ENCODE data around the gene PLCB1.

DNA sequence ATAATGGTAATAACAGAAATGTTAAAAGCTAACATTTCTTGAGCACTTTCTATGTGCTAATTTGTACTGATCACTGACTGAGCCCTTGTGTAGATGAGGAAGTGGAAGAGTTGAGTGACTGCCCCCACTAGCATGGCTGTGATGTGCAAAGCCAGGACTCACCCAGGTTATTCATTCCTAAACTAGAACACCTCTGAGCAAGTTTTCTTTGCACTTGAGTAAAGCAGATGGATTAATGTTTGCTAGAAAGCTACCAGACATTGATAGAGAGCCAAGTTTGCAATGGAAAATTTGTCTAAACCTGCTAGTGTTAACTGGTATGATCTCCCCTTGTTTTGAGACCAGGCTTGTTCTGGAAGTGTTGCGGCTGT, 469.5 kb downstream of the PLCB1 start:
- no peak for TF ChIP-seq EZH2 (IDR thresholded peaks at IDR 0.05; ENCODE audit: borderline replicate concordance, low read length)
- TF ChIP-seq, protein P1, sequence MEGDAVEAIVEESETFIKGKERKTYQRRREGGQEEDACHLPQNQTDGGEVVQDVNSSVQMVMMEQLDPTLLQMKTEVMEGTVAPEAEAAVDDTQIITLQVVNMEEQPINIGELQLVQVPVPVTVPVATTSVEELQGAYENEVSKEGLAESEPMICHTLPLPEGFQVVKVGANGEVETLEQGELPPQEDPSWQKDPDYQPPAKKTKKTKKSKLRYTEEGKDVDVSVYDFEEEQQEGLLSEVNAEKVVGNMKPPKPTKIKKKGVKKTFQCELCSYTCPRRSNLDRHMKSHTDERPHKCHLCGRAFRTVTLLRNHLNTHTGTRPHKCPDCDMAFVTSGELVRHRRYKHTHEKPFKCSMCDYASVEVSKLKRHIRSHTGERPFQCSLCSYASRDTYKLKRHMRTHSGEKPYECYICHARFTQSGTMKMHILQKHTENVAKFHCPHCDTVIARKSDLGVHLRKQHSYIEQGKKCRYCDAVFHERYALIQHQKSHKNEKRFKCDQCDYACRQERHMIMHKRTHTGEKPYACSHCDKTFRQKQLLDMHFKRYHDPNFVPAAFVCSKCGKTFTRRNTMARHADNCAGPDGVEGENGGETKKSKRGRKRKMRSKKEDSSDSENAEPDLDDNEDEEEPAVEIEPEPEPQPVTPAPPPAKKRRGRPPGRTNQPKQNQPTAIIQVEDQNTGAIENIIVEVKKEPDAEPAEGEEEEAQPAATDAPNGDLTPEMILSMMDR (conservative IDR thresholded peaks at IDR 0.05 in 1 of 2, IDR thresholded peaks at IDR 0.05 in 1 of 2; ENCODE audit: extremely low read depth in 1 of 2, insufficient read depth in 1 of 2, low read depth in 1 of 2, low read length in 2 of 2) = no peak
